ENCODE measurements around the gene AAR2.

AAR2 gene

GRCh38 chr20:36285746-36286447, 49.6 kb downstream of the AAR2 start:
- DNase-seq = no peak

DNA sequence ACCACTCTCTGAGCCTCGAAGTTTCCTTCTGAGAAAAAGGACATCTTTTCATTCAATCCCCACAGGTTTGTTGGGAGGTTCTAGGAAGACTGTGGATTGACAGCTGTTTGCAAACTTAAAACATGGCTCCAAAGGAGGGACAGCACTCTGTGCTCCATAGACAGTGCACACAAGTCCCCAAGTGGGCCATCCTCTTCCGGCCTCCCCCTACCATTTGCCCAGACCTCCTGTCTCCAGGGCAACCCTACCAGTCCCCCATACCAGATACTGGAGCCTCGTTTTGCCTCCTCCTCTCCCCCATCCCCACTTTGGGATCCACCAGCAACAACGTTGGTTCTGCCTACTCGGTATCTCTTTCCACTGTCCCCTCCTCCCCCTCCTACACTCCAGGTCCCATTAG, 61.4 kb downstream of the AAR2 start:
- DNase-seq = no peak

DNA sequence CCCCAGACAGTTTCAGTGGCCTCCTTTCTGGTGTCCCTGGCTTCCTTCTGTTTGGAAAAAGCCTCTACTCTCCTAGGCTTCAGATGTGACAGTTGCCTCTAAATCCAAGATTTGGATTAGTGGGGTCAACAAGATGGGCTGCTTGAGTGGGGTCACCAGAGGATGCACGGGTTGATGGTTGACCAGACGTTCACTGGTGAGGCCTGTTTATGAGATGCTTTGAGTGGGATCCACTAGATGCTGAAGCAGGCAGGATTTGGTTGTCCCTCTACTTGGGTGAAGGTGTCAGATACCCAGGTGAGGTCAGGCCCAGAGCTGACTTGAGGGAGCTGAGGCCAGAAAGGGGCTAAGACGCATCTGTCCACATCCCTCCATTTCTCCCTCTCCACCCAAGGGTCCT, 61.8 kb downstream of the AAR2 start:
- DNase-seq = no peak

DNA sequence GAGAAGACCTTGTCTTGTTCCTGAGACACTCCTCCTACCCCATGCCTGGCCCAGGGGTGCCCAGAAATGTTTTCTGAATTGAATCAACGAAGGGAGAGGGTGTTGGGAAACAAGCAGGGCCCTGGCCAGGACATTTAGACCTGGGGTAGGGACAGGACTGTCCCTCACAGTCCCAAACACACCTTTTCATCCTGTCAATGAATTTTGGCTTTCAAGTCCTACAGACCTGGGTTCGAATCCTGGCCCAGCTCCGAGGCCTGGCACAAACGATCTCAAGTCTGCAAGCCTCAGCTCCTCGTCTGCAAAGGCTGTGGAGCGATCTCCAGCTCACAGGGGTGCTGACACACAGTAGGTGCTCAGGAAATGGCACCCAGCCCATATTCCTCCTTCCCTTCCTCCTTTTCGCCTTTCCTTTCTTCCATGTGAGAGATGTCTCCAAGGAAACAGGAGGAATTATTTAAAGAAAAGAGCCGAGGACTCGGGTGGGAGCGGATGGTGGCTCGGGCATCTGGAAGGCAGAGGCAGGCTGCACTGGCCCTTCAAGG, 62.6 kb downstream of the AAR2 start:
- DNase-seq = no peak

GRCh38 chr20:36299459-36299858, 63.2 kb downstream of the AAR2 start:
- no peak for DNase-seq

DNA sequence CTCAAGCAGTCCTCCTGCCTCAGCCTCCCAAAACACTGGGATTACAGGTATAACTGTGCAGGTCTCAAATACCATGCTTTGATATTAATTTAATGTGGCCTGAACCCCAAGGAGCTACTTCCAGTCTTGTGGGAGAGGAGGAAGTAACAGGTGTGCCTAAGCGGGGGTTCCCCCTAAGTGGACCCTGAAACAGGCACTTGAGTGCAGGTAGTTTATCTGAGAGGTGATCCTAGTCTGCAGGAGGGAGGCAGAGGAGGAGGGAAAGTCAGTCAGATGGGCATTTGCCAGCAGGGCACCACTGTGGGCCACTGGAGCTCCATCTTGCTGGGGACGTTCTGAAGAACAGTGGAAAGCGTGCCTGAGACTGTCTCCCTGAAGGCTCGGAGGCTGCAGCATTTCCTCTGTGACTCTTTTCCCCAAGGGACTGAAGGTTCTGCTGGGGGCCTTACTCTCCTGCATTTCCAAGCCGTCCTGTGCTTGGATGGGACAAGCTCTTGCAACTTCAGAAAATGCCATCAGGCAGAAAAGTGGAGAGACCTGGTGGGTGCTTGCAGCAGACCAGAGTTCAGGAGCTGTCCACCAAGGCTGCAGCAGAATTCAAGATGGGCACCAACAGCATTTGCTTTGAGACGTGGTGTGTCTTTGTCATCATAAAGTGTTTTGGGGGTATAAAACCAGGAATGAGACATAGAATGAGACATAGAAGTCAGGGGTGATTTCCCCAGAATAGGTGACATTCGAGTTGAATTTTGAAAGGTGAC, 65.3 kb downstream of the AAR2 start:
- no peak for DNase-seq

GRCh38 chr20:36303020-36303595, 66.8 kb downstream of the AAR2 start:
- no peak for DNase-seq

GRCh38 chr20:36303831-36304230, 67.6 kb downstream of the AAR2 start:
- no peak for DNase-seq

- no peak for DNase-seq
These were observed 68.7 kb downstream of the AAR2 start for GRCh38 chr20:36304786-36305495.

DNA sequence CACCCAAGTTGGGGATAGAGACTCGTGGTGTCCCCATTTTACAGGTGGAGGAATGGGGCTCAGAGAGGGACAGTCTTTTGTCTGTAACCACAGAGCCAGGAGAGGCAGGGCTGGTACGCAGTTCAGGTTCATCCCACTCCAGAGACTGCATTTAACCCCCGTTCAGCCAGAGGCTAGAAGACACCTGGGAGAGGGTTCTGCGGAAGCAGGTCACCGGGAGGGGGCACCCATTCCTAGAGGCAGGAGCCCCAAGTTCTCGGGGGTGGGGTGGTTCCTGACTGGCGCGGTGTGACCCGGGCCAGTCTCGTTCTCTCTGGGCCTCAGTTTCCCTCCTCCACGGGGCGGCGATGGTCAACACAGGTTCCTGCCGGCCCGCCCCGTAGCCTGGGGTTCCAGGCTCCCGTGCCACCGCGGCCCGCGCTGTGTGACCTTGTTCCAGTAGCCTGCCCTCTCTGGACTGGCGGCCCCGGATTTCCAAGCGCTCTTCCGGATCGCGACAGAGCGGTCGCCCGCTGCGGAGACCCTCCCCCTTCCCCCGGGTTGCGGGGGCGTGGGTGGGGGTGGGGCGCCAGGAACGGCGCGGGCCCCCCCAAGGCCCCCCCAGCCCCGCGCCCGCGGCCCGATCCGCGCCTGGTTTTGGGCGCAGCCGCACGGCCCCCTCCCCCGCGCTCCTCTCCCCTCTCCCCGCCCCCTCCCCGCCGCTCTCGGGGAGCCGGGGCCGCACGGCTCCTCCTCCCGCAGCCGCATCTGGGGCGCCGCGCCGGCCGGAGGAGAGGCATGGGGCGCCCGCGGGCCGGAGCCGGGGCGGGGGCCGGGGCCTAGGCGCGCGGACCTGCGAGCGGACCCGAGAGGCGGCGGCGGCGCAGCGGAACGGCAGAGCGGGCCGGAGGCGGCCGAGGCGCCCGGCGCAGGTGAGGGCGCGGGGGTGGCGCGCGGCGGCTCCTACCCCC, 69.6 kb downstream of the AAR2 start, which contains the start of gene DLGAP4:
Gene DLGAP4 (plus strand): TSS at position 738 of the 950 bp plus-strand sequence. CDS start 125,379 bp downstream, outside the sequence.
- DNase-seq = no peak
